ENCODE measurements around the gene SYT12.
A peak's percentile ranks its signal among the peaks of the same experiment; 100 is the strongest.

Gene SYT12

GRCh38 chr11:67054836-67055523 lies 32.0 kb downstream of the SYT12 start (continued):
- TF ChIP-seq ZNF513 (tag by site-specific recombination; IDR thresholded peaks at IDR 0.05) (no peak), ZNF350 (tag by site-specific recombination; IDR thresholded peaks at IDR 0.05) (no peak), ZNF585B (tag by site-specific recombination; IDR thresholded peaks at IDR 0.05) (no peak), ZSCAN23 (tag by site-specific recombination; IDR thresholded peaks at IDR 0.05) (peak; percentile 66), ZNF146 (tag by site-specific recombination; IDR thresholded peaks at IDR 0.05) (no peak), ZNF48 (tag by site-specific recombination; IDR thresholded peaks at IDR 0.05) (no peak), ZNF174 (tag by site-specific recombination; IDR thresholded peaks at IDR 0.05) (no peak), ZSCAN18 (tag by site-specific recombination; IDR thresholded peaks at IDR 0.05) (0 out of 2 replicates have a peak, but pooled peaks have one; percentile 51), ZNF292 (tag by site-specific recombination; IDR thresholded peaks at IDR 0.05; ENCODE audit: borderline replicate concordance, low read depth) (no peak), ZNF311 (tag by site-specific recombination; IDR thresholded peaks at IDR 0.05; ENCODE audit: borderline replicate concordance) (no peak), KLF16 (tag by site-specific recombination; IDR thresholded peaks at IDR 0.05) (peak; percentile 62; the same call in 1 of the 2 replicates), ZFHX2 (tag by site-specific recombination; conservative IDR thresholded peaks at IDR 0.05) (peak; percentile 92), MYNN (tag by site-specific recombination; IDR thresholded peaks at IDR 0.05; ENCODE audit: borderline replicate concordance) (no peak), HIC1 (tag by site-specific recombination; IDR thresholded peaks at IDR 0.05) (peak; percentile 79; the same call in 1 of the 2 replicates), ZBTB21 (tag by site-specific recombination; IDR thresholded peaks at IDR 0.05) (no peak; the same call in 1 of the 2 replicates), ZNF624 (tag by site-specific recombination; IDR thresholded peaks at IDR 0.05) (no peak), ZNF704 (tag by site-specific recombination; IDR thresholded peaks at IDR 0.05) (no peak), ZNF692 (tag by site-specific recombination; IDR thresholded peaks at IDR 0.05) (peak; percentile 98), PRDM10 (tag by site-specific recombination; IDR thresholded peaks at IDR 0.05) (no peak; the same call in 1 of the 2 replicates), FEZF1 (tag by site-specific recombination; IDR thresholded peaks at IDR 0.05) (peak; percentile 44; the same call in 1 of the 2 replicates), ZNF560 (tag by site-specific recombination; IDR thresholded peaks at IDR 0.05; ENCODE audit: borderline replicate concordance) (no peak), ZNF645 (tag by site-specific recombination; IDR thresholded peaks at IDR 0.05) (no peak), ZSCAN30 (tag by site-specific recombination; IDR thresholded peaks at IDR 0.05) (peak; percentile 61), ZBTB17 (tag by site-specific recombination; IDR thresholded peaks at IDR 0.05) (peak; percentile 48), ZNF362 (tag by site-specific recombination; IDR thresholded peaks at IDR 0.05) (no peak)
